Caco-2 (cell line): ENCODE results near the gene PTPRG. TPM values are rescaled to one million over a fixed set of nuclear protein-coding genes. Genes with fewer than 3 reads are reported as not detected.
A peak's percentile ranks its signal among the peaks of the same experiment; 100 is the strongest.

Experiments used
- BruUV-seq: library from RNA; stranded (reverse); fragments of 400-500 nt; replicated peaks from 2 replicates; lab custom pipeline; 2021; lab: Mats Ljungman, UMichigan
- CTCF ChIA-PET: fragments of 300-600 bp; sonication (Branson Sonifier 250); formaldehyde crosslinking; loops from one replicate; lab custom pipeline; 2022; ENCODE audit warnings: antibody characterized with exemption; lab: Charles Lee
- POLR2A ChIA-PET: fragments of 300-600 bp; sonication (Branson Sonifier 250); formaldehyde crosslinking; loops from one replicate; lab custom pipeline; 2022; ENCODE audit warnings: antibody characterized with exemption; lab: Charles Lee
- DNase-seq, 2 experiments: peaks; one replicate each; pipeline versions ENCODE4 v3.0.0 to v3.0.0-alpha.2; 2020 to 2022
- H3K27me3 ChIP-seq: replicated peaks from 2 replicates; pipeline ENCODE4 v1.6.0; 2011; ENCODE audit warnings: low read length; ENCODE audit not compliant: control insufficient read depth, insufficient read depth
- H3K36me3 ChIP-seq: 2 replicates; pipeline ENCODE4 v1.5.1; 2011; ENCODE audit warnings: low read length; ENCODE audit not compliant: control insufficient read depth, insufficient read depth
- H3K4me1 ChIP-seq: fragments of 250-450 bp; sonication (Bioruptor Pico); 2 replicates; pipeline ENCODE4 v1.5.1; 2020; ENCODE audit warnings: mild to moderate bottlenecking
- H3K4me3 ChIP-seq: 2 replicates; pipeline ENCODE4 v1.5.1; 2011; ENCODE audit warnings: low read depth, mild to moderate bottlenecking, control low read depth, low read length
- H3K9me3 ChIP-seq: fragments of 250-450 bp; sonication (Bioruptor Pico); 2 replicates; pipeline ENCODE4 v1.5.1; 2020; ENCODE audit warnings: mild to moderate bottlenecking, moderate library complexity
- H3K27ac Mint-ChIP-seq: one replicate; pipeline ENCODE4 v1.8.0; 2022; ENCODE audit warnings: mixed read lengths; ENCODE audit not compliant: unreplicated experiment
- H3K27me3 Mint-ChIP-seq: one replicate; pipeline ENCODE4 v1.8.0; 2022; ENCODE audit warnings: mixed read lengths; ENCODE audit not compliant: insufficient read depth, unreplicated experiment
- H3K36me3 Mint-ChIP-seq: one replicate; pipeline ENCODE4 v1.8.0; 2022; ENCODE audit warnings: mild to moderate bottlenecking, mixed read lengths; ENCODE audit not compliant: insufficient read depth, unreplicated experiment
- H3K4me1 Mint-ChIP-seq: one replicate; pipeline ENCODE4 v1.8.0; 2022; ENCODE audit warnings: low read depth, mixed read lengths; ENCODE audit not compliant: unreplicated experiment
- H3K4me3 Mint-ChIP-seq: one replicate; pipeline ENCODE4 v1.8.0; 2022; ENCODE audit warnings: mild to moderate bottlenecking, moderate library complexity, mixed read lengths; ENCODE audit not compliant: unreplicated experiment
- H3K9me3 Mint-ChIP-seq: one replicate; pipeline ENCODE4 v1.8.0; 2022; ENCODE audit warnings: mixed read lengths; ENCODE audit not compliant: unreplicated experiment
- intact Hi-C: fragments of 100-400 bp; cut with micrococcal nuclease; formaldehyde crosslinking; loops from one replicate; pipeline ENCODE4 v1.10.0; 2022; ENCODE audit not compliant: unreplicated experiment
- total RNA-seq: library from RNA; stranded (reverse); gene quantifications from 2 replicates; pipeline ENCODE4 v1.2.3, GENCODE V29; 2022
- TF ChIP-seq, protein P1 (sequence below), 2 experiments: fragments of 200-600 bp in 1 of 2; IDR thresholded peaks; 1 replicate in 1 of 2; 2 replicates in 1 of 2; pipeline versions ENCODE4 v1.5.1 to v1.8.0; 2011 to 2022; ENCODE audit warnings: antibody characterized with exemption in 1 of 2, control low read depth in 1 of 2, inconsistent platforms in 1 of 2, low read depth in 1 of 2, low read length in 1 of 2, mild to moderate bottlenecking in 1 of 2, moderate library complexity in 1 of 2; ENCODE audit not compliant: insufficient read depth in 1 of 2, severe bottlenecking in 1 of 2, unreplicated experiment in 1 of 2

Gene PTPRG
- total RNA-seq, 1 experiment from 2014 or later: 46.4 TPM

GRCh38 chr3:61608711-61609110 is 47.3 kb downstream of the PTPRG start:
- H3K4me1 Mint-ChIP-seq: peaks cover 13% of the 10 kb centered on the region
- Histone ChIP-seq H3K9me3 (no peaks in the 10 kb centered on the region), H3K4me3 (no peak overlapping the region), H3K4me1 (peaks cover 17% of the 10 kb centered on the region), H3K27me3 (no peaks in the 10 kb centered on the region), H3K36me3 (no peaks in the 10 kb centered on the region)
- POLR2A ChIA-PET: no interaction called here
- intact Hi-C loops: no loop called here
- no peaks in the 10 kb centered on the region for H3K27me3 Mint-ChIP-seq
- CTCF ChIA-PET: interaction anchor here (0.6 kb wide), 1 partner anchor 118 kb away, joined by 3 read pairs; no protein-coding TSS in a partner anchor
- no peak overlapping the region for H3K27ac Mint-ChIP-seq
- H3K9me3 Mint-ChIP-seq: no peaks in the 10 kb centered on the region
- no peak for DNase-seq
- no peak overlapping the region for H3K4me3 Mint-ChIP-seq
- TF ChIP-seq, protein P1, sequence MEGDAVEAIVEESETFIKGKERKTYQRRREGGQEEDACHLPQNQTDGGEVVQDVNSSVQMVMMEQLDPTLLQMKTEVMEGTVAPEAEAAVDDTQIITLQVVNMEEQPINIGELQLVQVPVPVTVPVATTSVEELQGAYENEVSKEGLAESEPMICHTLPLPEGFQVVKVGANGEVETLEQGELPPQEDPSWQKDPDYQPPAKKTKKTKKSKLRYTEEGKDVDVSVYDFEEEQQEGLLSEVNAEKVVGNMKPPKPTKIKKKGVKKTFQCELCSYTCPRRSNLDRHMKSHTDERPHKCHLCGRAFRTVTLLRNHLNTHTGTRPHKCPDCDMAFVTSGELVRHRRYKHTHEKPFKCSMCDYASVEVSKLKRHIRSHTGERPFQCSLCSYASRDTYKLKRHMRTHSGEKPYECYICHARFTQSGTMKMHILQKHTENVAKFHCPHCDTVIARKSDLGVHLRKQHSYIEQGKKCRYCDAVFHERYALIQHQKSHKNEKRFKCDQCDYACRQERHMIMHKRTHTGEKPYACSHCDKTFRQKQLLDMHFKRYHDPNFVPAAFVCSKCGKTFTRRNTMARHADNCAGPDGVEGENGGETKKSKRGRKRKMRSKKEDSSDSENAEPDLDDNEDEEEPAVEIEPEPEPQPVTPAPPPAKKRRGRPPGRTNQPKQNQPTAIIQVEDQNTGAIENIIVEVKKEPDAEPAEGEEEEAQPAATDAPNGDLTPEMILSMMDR (IDR thresholded peaks at IDR 0.05; ENCODE audit: insufficient read depth in 1 of 2, low read depth in 1 of 2, low read length in 1 of 2, severe bottlenecking in 1 of 2, unreplicated experiment in 1 of 2): no peak
- BruUV-seq: no TSS peak
- H3K36me3 Mint-ChIP-seq: no peaks in the 10 kb centered on the region

DNA sequence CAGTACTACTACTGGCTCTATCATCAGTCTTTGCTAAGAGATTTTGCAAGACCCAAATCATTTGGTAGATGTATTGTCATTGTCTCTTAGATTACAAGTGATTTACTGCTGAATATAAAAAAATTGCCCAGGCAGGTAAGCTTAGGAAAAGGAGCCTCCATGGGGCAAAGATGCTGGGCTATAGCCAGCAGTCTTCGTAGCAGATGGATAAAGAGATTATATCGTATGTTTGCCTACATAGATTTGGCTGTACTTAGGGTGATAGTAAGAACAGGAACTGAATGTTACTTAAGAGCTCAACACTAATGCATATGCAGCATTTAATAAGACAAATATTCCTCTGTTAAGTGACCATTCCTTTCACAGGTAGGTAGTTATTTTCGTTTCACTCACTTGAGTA is 48.9 kb downstream of the PTPRG start:
- no peak for DNase-seq
- H3K27ac Mint-ChIP-seq: no peak overlapping the region
- no TSS peak for BruUV-seq
- Histone ChIP-seq H3K27me3 (no peaks in the 10 kb centered on the region), H3K4me1 (peaks cover 17% of the 10 kb centered on the region), H3K36me3 (no peaks in the 10 kb centered on the region), H3K4me3 (no peak overlapping the region), H3K9me3 (no peaks in the 10 kb centered on the region)
- no peaks in the 10 kb centered on the region for H3K36me3 Mint-ChIP-seq
- CTCF ChIA-PET: interaction anchor here (0.7 kb wide), 1 partner anchor 212 kb away, joined by 3 read pairs; no protein-coding TSS in a partner anchor
- H3K9me3 Mint-ChIP-seq: no peaks in the 10 kb centered on the region
- intact Hi-C loops: no loop called here
- H3K4me1 Mint-ChIP-seq: peaks cover 14% of the 10 kb centered on the region
- H3K27me3 Mint-ChIP-seq: no peaks in the 10 kb centered on the region
- H3K4me3 Mint-ChIP-seq: no peak overlapping the region
- POLR2A ChIA-PET: no interaction called here
- TF ChIP-seq, protein P1 (IDR thresholded peaks at IDR 0.05; ENCODE audit: insufficient read depth in 1 of 2, low read depth in 1 of 2, low read length in 1 of 2, severe bottlenecking in 1 of 2, unreplicated experiment in 1 of 2): no peak

- no peaks in the 10 kb centered on the region for H3K9me3 Mint-ChIP-seq
- no peak overlapping the region for H3K4me3 Mint-ChIP-seq
- H3K4me3 ChIP-seq: no peak overlapping the region
- CTCF ChIA-PET: no interaction called here
- intact Hi-C loops: loop anchor here (1.0 kb wide), 1 partner anchor 15 kb away; no protein-coding TSS in a partner anchor
- H3K36me3 ChIP-seq: no peaks in the 10 kb centered on the region
- peaks cover 18% of the 10 kb centered on the region for H3K4me1 Mint-ChIP-seq
- H3K36me3 Mint-ChIP-seq: no peaks in the 10 kb centered on the region
- peaks cover 25% of the 10 kb centered on the region for H3K4me1 ChIP-seq
- H3K27ac Mint-ChIP-seq: peak overlapping the region; percentile 38
- no peaks in the 10 kb centered on the region for H3K9me3 ChIP-seq
- no peaks in the 10 kb centered on the region for H3K27me3 Mint-ChIP-seq
- BruUV-seq: no TSS peak
- POLR2A ChIA-PET: no interaction called here
- TF ChIP-seq, protein P1 (IDR thresholded peaks at IDR 0.05; ENCODE audit: insufficient read depth in 1 of 2, low read depth in 1 of 2, low read length in 1 of 2, severe bottlenecking in 1 of 2, unreplicated experiment in 1 of 2): no peak
- H3K27me3 ChIP-seq: no peaks in the 10 kb centered on the region
- DNase-seq: peak; percentile 63 to 71
These were observed 51.1 kb downstream of the PTPRG start for GRCh38 chr3:61612211-61613194.
